A549 (cell line): ENCODE measurements around the gene OPRM1. TPM values are rescaled to one million over a fixed set of nuclear protein-coding genes. Genes with fewer than 3 reads are reported as not detected.

Source experiments
- ATAC-seq, 2 experiments: fragments of 200-7000 bp in 1 of 2; fragments of >200 bp in 1 of 2; cut with Nextera tagmentation in 1 of 2; cut with Tn5 transposase in 1 of 2; 3 replicates each; pipeline versions ENCODE4 v1.8.0 to v1.9.1; 2018 to 2020; ENCODE audit warnings: mild to moderate bottlenecking in 1 of 2, moderate library complexity in 1 of 2
- CTCF ChIA-PET: fragments of 300-600 bp; sonication (Branson Sonifier 250); formaldehyde crosslinking; extraction: SDS; loops from one replicate; lab custom pipeline; 2021; ENCODE audit warnings: antibody characterized with exemption, inconsistent platforms; lab: Yijun Ruan, JAX
- POLR2A ChIA-PET: fragments of 350-600 bp; formaldehyde crosslinking; extraction: SDS; loops from one replicate; lab custom pipeline; 2021; ENCODE audit warnings: antibody characterized with exemption, inconsistent platforms; lab: Yijun Ruan, JAX
- DNase-seq, 2 experiments: peaks; one replicate each; pipeline versions ENCODE4 v3.0.0 to v3.0.0-alpha.2; 2011 to 2016; ENCODE audit warnings: low read depth in 1 of 2, low spot score in 1 of 2
- FAIRE-seq: peaks from 2 replicates; lab custom pipeline; 2011; peaks lifted over from hg19 to GRCh38; lab: Jason Lieb, UNC
- H3K27ac ChIP-seq, 2 experiments: fragments of >200 bp; sonication (Bioruptor Twin); formaldehyde crosslinking; 3 replicates each; pipeline ENCODE4 v1.5.1; 2016 to 2017
- H3K4me1 ChIP-seq: fragments of >200 bp; sonication (Bioruptor Twin); formaldehyde crosslinking; 3 replicates; pipeline ENCODE4 v1.6.1; 2016
- H3K4me2 ChIP-seq: fragments of >200 bp; sonication (Bioruptor Twin); formaldehyde crosslinking; 3 replicates; pipeline ENCODE4 v1.6.1; 2016
- H3K4me3 ChIP-seq: fragments of >200 bp; sonication (Bioruptor Twin); formaldehyde crosslinking; 3 replicates; pipeline ENCODE4 v1.5.1; 2016
- H3K9me3 ChIP-seq: fragments of >200 bp; sonication (Bioruptor Twin); formaldehyde crosslinking; 3 replicates; pipeline ENCODE4 v1.6.1; 2016
- BHLHE40 ChIP-seq: IDR thresholded peaks from 2 replicates; pipeline ENCODE4 v1.6.1; 2012; ENCODE audit warnings: low read depth, low read length, inconsistent platforms
- CBX2 ChIP-seq: fragments of 200-600 bp; sonication (generic); IDR thresholded peaks from 2 replicates; pipeline ENCODE4 v1.6.1; 2016; ENCODE audit warnings: low read depth, mild to moderate bottlenecking, borderline replicate concordance
- CHD4 ChIP-seq: fragments of 200-600 bp; sonication (generic); IDR thresholded peaks from 2 replicates; pipeline ENCODE4 v1.6.1; 2016; ENCODE audit warnings: antibody characterized with exemption, mild to moderate bottlenecking, borderline replicate concordance
- EHMT2 ChIP-seq: fragments of 200-600 bp; sonication (generic); IDR thresholded peaks from 2 replicates; pipeline ENCODE4 v1.6.1; 2016; ENCODE audit warnings: antibody characterized with exemption, low read depth, mild to moderate bottlenecking, moderate library complexity
- EP300 ChIP-seq, 2 experiments: fragments of >200 bp; sonication (Bioruptor Twin); formaldehyde crosslinking; IDR thresholded peaks; 2 replicates in 1 of 2; 3 replicates in 1 of 2; pipeline ENCODE4 v1.6.1; 2016 to 2017
- FOSB ChIP-seq: fragments of 250-450 bp; sonication (Bioruptor Pico); IDR thresholded peaks from 2 replicates; pipeline ENCODE4 v1.5.0; 2020; ENCODE audit warnings: mild to moderate bottlenecking, moderate library complexity
- FOXS1 ChIP-seq: fragments of 250-450 bp; sonication (Bioruptor Pico); IDR thresholded peaks from 2 replicates; pipeline ENCODE4 v1.5.0; 2020; ENCODE audit warnings: mild to moderate bottlenecking, moderate library complexity
- HOXB13 ChIP-seq: fragments of 250-450 bp; sonication (Bioruptor Pico); IDR thresholded peaks from 2 replicates; pipeline ENCODE4 v1.5.0; 2020; ENCODE audit warnings: low read depth, mild to moderate bottlenecking, moderate library complexity
- HOXB5 ChIP-seq: fragments of 250-450 bp; sonication (Bioruptor Pico); IDR thresholded peaks from 2 replicates; pipeline ENCODE4 v1.5.0; 2020; ENCODE audit warnings: mild to moderate bottlenecking, moderate library complexity
- JUN ChIP-seq, 2 experiments: fragments of >200 bp; sonication (Bioruptor Twin); formaldehyde crosslinking; IDR thresholded peaks; 2 replicates in 1 of 2; 3 replicates in 1 of 2; pipeline ENCODE4 v1.6.1; 2016 to 2017
- JUNB ChIP-seq: fragments of >200 bp; sonication (Bioruptor Twin); formaldehyde crosslinking; IDR thresholded peaks from 2 replicates; pipeline ENCODE4 v1.6.1; 2016
- MAFK ChIP-seq: fragments of 450-650 bp; IDR thresholded peaks from 2 replicates; pipeline ENCODE4 v1.6.1; 2014; ENCODE audit not compliant: partially characterized antibody
- MYC ChIP-seq: IDR thresholded peaks from 2 replicates; pipeline ENCODE4 v1.6.1; 2012; ENCODE audit warnings: mild to moderate bottlenecking, inconsistent platforms, low read length, improper control_type of control experiment, borderline replicate concordance
- NFE2L2 ChIP-seq: fragments of 150-350 bp; conservative IDR thresholded peaks from 2 replicates; pipeline ENCODE4 v1.6.1; 2014; ENCODE audit warnings: low read length
- POLR2A ChIP-seq: IDR thresholded peaks from 2 replicates; pipeline ENCODE4 v1.6.1; 2012; ENCODE audit warnings: mild to moderate bottlenecking, low read length
- POLR2AphosphoS2 ChIP-seq: conservative IDR thresholded peaks from 2 replicates; pipeline ENCODE4 v1.6.1; 2012; ENCODE audit warnings: low read length, improper control_type of control experiment, inconsistent platforms
- TP53 ChIP-seq: fragments of 250-450 bp; sonication (Bioruptor Pico); IDR thresholded peaks from 2 replicates; pipeline ENCODE4 v1.5.0; 2021; ENCODE audit warnings: mild to moderate bottlenecking, moderate library complexity
- ZC3H11A ChIP-seq: fragments of 450-650 bp; IDR thresholded peaks from 2 replicates; pipeline ENCODE4 v1.6.1; 2014; ENCODE audit warnings: antibody characterized with exemption, mild to moderate bottlenecking
- WGBS: methylation state at CpG from one replicate; pipeline ENCODE4 v1.1.6; 2017; ENCODE audit errors: missing lambda C conversion rate; 5-methylcytosine and 5-hydroxymethylcytosine counted together
- polyA plus RNA-seq, 4 experiments: library from polyadenylated mRNA; depleted of rRNA in 3 of 4; stranded (reverse); fragments of >200 nt; fragmentation: RNase III in 1 of 4; extraction: RNeasy Plus Mini Kit Qiagen cat#74134 plus additional on column Dnase treatment in 1 of 4; gene quantifications; 2 replicates in 3 of 4; 3 replicates in 1 of 4; pipeline ENCODE4 v1.2.3, GENCODE V29; 2011 to 2017
- TF ChIP-seq, protein P1 (sequence below): fragments of 150-350 bp; IDR thresholded peaks from 2 replicates; pipeline ENCODE4 v1.6.1; 2014; ENCODE audit warnings: low read depth, mild to moderate bottlenecking, low read length
- TF ChIP-seq, protein P2 (sequence below): IDR thresholded peaks from 2 replicates; pipeline ENCODE4 v1.6.1; 2012
- TF ChIP-seq, protein P3 (sequence below): fragments of >200 bp; sonication (Bioruptor Twin); formaldehyde crosslinking; IDR thresholded peaks from 3 replicates; pipeline ENCODE4 v1.5.1; 2016

OPRM1 gene
- polyA plus RNA-seq, 2 of the 4 experiments (the other 2 are of a cell fraction), result not detected

DNA sequence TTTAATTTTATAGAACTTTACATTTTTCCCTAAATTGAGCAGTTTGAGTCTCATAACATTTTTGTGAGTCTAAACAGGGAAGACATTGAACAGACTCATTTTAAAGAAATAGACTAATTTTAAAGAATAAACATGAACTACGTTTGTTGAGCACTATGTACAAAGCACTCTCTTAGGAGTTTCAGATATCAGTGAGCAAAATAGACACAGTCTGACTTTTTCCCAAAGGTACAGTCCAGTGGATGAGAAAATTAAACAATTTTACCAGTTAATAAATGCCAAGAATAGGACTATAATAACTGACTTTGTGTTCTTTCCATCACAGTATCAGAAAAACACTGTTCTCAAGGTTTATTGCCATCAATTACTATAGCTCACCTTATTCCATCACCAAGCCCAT lies 18.1 kb downstream of the OPRM1 start:
- no peak for TF ChIP-seq MAFK
- TF ChIP-seq, protein P1, sequence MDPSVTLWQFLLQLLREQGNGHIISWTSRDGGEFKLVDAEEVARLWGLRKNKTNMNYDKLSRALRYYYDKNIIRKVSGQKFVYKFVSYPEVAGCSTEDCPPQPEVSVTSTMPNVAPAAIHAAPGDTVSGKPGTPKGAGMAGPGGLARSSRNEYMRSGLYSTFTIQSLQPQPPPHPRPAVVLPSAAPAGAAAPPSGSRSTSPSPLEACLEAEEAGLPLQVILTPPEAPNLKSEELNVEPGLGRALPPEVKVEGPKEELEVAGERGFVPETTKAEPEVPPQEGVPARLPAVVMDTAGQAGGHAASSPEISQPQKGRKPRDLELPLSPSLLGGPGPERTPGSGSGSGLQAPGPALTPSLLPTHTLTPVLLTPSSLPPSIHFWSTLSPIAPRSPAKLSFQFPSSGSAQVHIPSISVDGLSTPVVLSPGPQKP, result no peak
- no peak for TF ChIP-seq JUNB
- TF ChIP-seq POLR2A, result no peak
- no peak for TF ChIP-seq CBX2
- no peak for TF ChIP-seq JUN (IDR thresholded peaks at IDR 0.05)
- H3K9me3 ChIP-seq, result no peaks in the 10 kb centered on the region
- 3% methylated on average over 1 of the region's 1 CpG for WGBS
- no peak overlapping the region for H3K27ac ChIP-seq
- FAIRE-seq (no peak), ATAC-seq (no peak), DNase-seq (no peak)
- no peak overlapping the region for H3K4me2 ChIP-seq
- CTCF ChIA-PET, result no interaction called here
- no peak overlapping the region for H3K4me3 ChIP-seq
- no peaks in the 10 kb centered on the region for H3K4me1 ChIP-seq
- POLR2A ChIA-PET, result no interaction called here

DNA sequence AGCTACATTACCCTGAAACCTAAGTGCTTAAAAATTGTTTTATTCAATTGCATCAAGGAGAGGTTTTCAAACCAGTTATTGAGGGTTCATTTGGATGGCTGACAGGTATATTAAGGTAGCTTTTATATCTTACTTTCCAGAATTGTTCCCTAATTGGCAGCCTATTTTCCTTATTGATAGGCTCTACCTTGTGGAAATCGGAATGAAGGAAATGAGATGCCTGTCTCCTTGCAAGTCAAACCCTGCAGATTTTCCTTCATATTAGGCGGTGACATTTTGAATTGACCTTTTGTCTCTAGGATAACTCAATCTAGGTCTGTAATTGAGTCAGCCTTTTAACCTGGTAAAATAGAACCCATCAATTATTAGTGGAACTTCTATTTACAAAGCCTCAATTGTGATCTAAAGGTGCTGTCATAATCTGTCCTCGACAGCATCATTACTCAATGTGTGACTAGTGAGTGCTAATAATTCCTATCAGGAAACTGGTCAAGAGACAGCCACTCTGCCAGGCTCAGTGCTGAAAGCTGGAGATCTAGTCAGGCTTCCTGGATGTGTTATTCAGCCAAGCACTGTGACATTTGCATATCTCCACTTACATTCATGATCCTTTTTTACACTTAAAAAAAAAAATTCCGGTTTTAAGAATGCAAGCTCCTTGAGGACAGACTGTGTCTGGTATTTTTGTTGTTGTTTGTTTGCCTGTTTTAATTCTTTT lies 20.1 kb downstream of the OPRM1 start:
- POLR2A ChIA-PET, result no interaction called here
- Histone ChIP-seq H3K4me3 (no peak overlapping the region), H3K27ac (no peak overlapping the region), H3K9me3 (no peaks in the 10 kb centered on the region), H3K4me1 (no peaks in the 10 kb centered on the region), H3K4me2 (no peak overlapping the region)
- no peak for FAIRE-seq
- CTCF ChIA-PET, result no interaction called here
- 10% methylated on average over 4 of the region's 4 CpGs for WGBS
- no peak for DNase-seq
- TF ChIP-seq EHMT2 (no peak), BHLHE40 (no peak), CHD4 (no peak), FOSB (no peak), POLR2AphosphoS2 (no peak), HOXB13 (CRISPR knock-in tag) (no peak), NFE2L2 (no peak), HOXB5 (no peak), MYC (no peak)
- TF ChIP-seq, protein P1, result no peak
- TF ChIP-seq, protein P2, sequence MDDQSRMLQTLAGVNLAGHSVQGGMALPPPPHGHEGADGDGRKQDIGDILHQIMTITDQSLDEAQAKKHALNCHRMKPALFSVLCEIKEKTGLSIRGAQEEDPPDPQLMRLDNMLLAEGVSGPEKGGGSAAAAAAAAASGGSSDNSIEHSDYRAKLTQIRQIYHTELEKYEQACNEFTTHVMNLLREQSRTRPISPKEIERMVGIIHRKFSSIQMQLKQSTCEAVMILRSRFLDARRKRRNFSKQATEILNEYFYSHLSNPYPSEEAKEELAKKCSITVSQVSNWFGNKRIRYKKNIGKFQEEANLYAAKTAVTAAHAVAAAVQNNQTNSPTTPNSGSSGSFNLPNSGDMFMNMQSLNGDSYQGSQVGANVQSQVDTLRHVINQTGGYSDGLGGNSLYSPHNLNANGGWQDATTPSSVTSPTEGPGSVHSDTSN, result no peak
- TF ChIP-seq, protein P3, sequence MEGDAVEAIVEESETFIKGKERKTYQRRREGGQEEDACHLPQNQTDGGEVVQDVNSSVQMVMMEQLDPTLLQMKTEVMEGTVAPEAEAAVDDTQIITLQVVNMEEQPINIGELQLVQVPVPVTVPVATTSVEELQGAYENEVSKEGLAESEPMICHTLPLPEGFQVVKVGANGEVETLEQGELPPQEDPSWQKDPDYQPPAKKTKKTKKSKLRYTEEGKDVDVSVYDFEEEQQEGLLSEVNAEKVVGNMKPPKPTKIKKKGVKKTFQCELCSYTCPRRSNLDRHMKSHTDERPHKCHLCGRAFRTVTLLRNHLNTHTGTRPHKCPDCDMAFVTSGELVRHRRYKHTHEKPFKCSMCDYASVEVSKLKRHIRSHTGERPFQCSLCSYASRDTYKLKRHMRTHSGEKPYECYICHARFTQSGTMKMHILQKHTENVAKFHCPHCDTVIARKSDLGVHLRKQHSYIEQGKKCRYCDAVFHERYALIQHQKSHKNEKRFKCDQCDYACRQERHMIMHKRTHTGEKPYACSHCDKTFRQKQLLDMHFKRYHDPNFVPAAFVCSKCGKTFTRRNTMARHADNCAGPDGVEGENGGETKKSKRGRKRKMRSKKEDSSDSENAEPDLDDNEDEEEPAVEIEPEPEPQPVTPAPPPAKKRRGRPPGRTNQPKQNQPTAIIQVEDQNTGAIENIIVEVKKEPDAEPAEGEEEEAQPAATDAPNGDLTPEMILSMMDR, result no peak
- no peak for ATAC-seq

DNA sequence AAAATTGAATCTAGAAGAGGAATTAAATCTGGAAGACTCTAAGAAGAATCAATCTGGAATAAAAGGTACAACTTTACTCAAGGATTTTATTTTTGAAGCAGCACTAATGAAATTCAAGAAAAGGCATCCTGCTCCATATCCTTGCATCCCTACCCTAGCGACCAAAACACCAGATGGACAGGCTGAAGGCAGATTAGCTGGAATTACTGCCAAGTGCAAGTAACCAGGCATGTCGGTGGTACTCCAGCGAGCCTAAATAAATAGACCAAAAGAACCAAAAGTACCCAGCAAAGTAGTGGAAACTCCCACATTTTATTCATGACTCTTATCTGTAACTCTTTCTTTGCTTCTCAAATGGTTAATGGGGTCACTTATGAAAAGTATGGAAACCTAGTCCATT lies 21.0 kb downstream of the OPRM1 start:
- 32% methylated on average over 3 of the region's 3 CpGs for WGBS
- ChIA-PET POLR2A (no interaction called here), CTCF (no interaction called here)
- Histone ChIP-seq H3K4me2 (no peak overlapping the region), H3K9me3 (no peaks in the 10 kb centered on the region), H3K4me3 (no peak overlapping the region), H3K27ac (no peak overlapping the region), H3K4me1 (no peaks in the 10 kb centered on the region)
- DNase-seq, result no peak
- ATAC-seq, result no peak
- TF ChIP-seq ZC3H11A, result no peak
- no peak for TF ChIP-seq TP53
- no peak for TF ChIP-seq FOXS1 (CRISPR knock-in tag)
- TF ChIP-seq, protein P2, result no peak
- TF ChIP-seq EP300 (IDR thresholded peaks at IDR 0.05), result no peak
- TF ChIP-seq MAFK, result no peak
- TF ChIP-seq NFE2L2, result no peak
- no peak for FAIRE-seq
